SU-DHL-6 (cell line): ENCODE data around the gene DNAI4.

Source experiments
- CTCF ChIP-seq: fragments of 200-600 bp; sonication (generic); IDR thresholded peaks from one replicate; pipeline ENCODE4 v1.5.1; 2017; ENCODE audit warnings: antibody characterized with exemption, mild to moderate bottlenecking, low read length, moderate library complexity; ENCODE audit not compliant: insufficient read depth, poor library complexity, severe bottlenecking
- EZH2phosphoT487 ChIP-seq: fragments of 200-600 bp; sonication (generic), shearing (Covaris generic); conservative IDR thresholded peaks from 2 replicates; pipeline ENCODE4 v1.6.1; 2018; ENCODE audit warnings: mild to moderate bottlenecking, antibody characterized with exemption, low read length, moderate library complexity, mixed read lengths

- TF ChIP-seq CTCF, result no peak
- no peak for TF ChIP-seq EZH2phosphoT487
Measured at GRCh38 chr1:66919828-66920227, 4.8 kb downstream of the DNAI4 start.
